Measurements from ENCODE around the gene RGS9. TPM values are rescaled to one million over a fixed set of nuclear protein-coding genes. Genes with fewer than 3 reads are reported as not detected.
"Not testable (repeated sequence)": the region's sequence is repeated elsewhere in the genome, so short reads cannot be mapped to it uniquely, and the experiment has no call there.

The RGS9 gene
- total RNA-seq, 2 donors from 2014 or later, result 4.3 to 4.4 TPM

DNA sequence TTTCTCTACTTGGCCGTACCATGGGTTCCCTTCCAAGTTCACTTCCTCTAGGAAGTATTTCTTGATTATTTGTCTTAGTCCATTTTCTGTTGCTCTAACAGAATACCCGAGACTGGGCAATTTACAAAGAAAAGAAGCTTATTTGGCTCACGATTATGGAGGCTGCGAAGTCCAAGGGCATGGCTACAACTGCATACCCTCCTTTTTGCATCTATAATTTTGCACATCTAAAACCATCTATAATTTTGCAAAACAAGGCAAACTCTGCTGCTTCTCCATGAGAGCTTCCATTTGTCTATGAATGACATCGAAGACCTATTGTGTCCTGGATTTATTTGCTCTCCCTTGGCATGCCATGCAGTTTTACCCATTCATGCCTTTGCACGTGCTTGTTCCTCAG is 27.6 kb upstream of the RGS9 start:
- H3K4me3 ChIP-seq, result no peak overlapping the region
- DNase-seq (no peak), ATAC-seq (no peak)
- H3K27me3 ChIP-seq, result no peaks in the 10 kb centered on the region
- H3K4me1 ChIP-seq, result peaks cover 20% of the 10 kb centered on the region
- no peak overlapping the region for H3K27ac ChIP-seq
- no peaks in the 10 kb centered on the region for H3K36me3 ChIP-seq (replicated peaks in 1 of 2; ENCODE audit: insufficient read depth in 1 of 2, low read depth in 2 of 2)
- WGBS, 2 donors, result 45 to 47% methylated on average over 6 of the region's 6 CpGs
- intact Hi-C loops (cut with DNase I), result no loop called here
- H3K9me3 ChIP-seq, result no peaks in the 10 kb centered on the region
- TF ChIP-seq, protein P1, sequence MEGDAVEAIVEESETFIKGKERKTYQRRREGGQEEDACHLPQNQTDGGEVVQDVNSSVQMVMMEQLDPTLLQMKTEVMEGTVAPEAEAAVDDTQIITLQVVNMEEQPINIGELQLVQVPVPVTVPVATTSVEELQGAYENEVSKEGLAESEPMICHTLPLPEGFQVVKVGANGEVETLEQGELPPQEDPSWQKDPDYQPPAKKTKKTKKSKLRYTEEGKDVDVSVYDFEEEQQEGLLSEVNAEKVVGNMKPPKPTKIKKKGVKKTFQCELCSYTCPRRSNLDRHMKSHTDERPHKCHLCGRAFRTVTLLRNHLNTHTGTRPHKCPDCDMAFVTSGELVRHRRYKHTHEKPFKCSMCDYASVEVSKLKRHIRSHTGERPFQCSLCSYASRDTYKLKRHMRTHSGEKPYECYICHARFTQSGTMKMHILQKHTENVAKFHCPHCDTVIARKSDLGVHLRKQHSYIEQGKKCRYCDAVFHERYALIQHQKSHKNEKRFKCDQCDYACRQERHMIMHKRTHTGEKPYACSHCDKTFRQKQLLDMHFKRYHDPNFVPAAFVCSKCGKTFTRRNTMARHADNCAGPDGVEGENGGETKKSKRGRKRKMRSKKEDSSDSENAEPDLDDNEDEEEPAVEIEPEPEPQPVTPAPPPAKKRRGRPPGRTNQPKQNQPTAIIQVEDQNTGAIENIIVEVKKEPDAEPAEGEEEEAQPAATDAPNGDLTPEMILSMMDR (IDR thresholded peaks at IDR 0.05), result no peak
- TF ChIP-seq POLR2A (IDR thresholded peaks at IDR 0.05), result no peak

DNA sequence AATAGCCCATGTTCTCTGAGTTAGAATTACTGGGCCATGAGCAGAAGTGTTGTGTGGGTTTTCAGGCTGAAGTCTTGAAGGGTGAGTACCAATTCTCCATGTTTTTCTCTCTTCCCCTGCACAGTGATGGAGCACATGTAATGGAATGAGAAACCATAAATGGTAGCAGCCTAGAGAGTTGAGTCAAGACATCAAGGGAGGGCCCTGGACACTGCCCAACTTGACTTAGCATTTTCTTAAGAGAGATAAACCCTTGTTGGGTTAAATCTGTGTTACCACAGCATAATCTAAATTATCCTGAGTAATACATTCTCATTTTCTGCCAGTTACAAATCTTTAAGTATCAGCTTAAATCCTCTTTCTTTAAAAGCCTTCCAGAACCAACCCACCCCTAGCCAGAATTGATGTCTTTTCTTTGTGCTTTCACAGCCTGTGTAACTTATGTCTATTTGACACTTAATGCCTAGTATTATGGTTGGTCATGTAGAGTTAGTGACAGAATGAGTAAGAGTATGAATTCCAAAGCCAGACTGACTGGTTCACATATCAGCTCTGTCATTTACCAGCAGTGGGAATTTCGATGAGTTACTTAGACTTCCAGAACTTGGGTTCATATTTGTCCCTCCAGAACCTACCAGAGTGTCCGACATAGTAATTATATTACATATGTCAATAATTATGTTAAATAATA is 27.0 kb upstream of the RGS9 start:
- intact Hi-C loops (cut with DNase I), result no loop called here
- Histone ChIP-seq H3K4me1 (peaks cover 20% of the 10 kb centered on the region), H3K27ac (no peak overlapping the region), H3K36me3 (replicated peaks in 1 of 2; ENCODE audit: insufficient read depth in 1 of 2, low read depth in 2 of 2) (no peaks in the 10 kb centered on the region), H3K27me3 (no peaks in the 10 kb centered on the region), H3K9me3 (no peaks in the 10 kb centered on the region), H3K4me3 (no peak overlapping the region)
- TF ChIP-seq, protein P1 (IDR thresholded peaks at IDR 0.05), result no peak
- no peak for TF ChIP-seq POLR2A (IDR thresholded peaks at IDR 0.05)
- ATAC-seq (no peak), DNase-seq (no peak)
- 80 to 82% methylated on average over 2 of the region's 2 CpGs for WGBS, 2 donors

DNA sequence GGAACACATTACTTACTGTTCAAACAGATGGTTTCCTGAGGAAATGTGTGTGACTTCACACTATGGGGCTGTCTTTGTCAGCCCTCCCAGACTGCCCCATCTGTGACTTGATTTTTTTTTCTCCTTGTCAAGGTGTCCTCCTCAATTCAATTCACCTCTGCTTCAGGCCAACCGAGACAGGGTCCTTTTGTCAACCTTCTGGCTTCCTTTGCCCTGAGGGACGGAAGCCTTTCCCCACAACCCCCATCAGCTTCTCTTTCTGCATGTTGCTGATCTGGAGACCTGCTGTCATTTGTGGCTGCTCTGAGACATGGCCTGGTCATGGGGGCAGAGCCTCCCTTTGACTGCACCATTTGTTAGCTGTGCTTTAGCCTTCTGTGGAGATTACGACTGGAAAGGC is 21.3 kb upstream of the RGS9 start:
- TF ChIP-seq, protein P1 (IDR thresholded peaks at IDR 0.05), result no peak
- no peak for TF ChIP-seq POLR2A (IDR thresholded peaks at IDR 0.05)
- intact Hi-C loops (cut with DNase I), result no loop called here
- Histone ChIP-seq H3K36me3 (replicated peaks in 1 of 2; ENCODE audit: insufficient read depth in 1 of 2, low read depth in 2 of 2) (no peaks in the 10 kb centered on the region), H3K4me3 (no peak overlapping the region), H3K9me3 (no peaks in the 10 kb centered on the region), H3K4me1 (peaks cover 5% of the 10 kb centered on the region), H3K27me3 (no peaks in the 10 kb centered on the region), H3K27ac (no peak overlapping the region)
- WGBS, 2 donors, result 64 to 75% methylated on average over 3 of the region's 3 CpGs
- ATAC-seq (no peak), DNase-seq (no peak)

DNA sequence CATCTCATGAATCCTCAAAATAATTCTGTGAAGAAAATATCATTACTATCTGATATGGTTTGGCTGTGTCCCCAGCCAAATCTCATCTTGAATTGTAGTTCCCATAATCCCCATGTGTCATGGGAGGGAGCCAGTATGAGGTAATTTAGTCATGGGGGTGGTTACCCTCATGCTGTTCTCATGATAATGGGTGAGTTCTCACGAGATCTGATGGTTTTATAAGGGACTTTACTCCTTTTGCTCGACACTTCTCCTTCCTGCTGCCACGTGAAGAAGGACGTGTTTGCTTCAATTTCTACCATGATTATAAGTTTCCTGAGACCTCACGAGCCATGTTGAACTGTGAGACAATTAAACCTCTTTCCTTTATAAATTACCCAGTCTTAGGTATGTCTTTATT is 20.7 kb upstream of the RGS9 start:
- H3K36me3 ChIP-seq (replicated peaks in 1 of 2; ENCODE audit: insufficient read depth in 1 of 2, low read depth in 2 of 2); H3K4me1 ChIP-seq; DNase-seq; H3K27me3 ChIP-seq; ATAC-seq; intact Hi-C loops (cut with DNase I); H3K4me3 ChIP-seq; H3K27ac ChIP-seq; H3K9me3 ChIP-seq: not testable (repeated sequence)
- WGBS, 2 donors, result 62 to 67% methylated on average over 5 of the region's 5 CpGs

DNA sequence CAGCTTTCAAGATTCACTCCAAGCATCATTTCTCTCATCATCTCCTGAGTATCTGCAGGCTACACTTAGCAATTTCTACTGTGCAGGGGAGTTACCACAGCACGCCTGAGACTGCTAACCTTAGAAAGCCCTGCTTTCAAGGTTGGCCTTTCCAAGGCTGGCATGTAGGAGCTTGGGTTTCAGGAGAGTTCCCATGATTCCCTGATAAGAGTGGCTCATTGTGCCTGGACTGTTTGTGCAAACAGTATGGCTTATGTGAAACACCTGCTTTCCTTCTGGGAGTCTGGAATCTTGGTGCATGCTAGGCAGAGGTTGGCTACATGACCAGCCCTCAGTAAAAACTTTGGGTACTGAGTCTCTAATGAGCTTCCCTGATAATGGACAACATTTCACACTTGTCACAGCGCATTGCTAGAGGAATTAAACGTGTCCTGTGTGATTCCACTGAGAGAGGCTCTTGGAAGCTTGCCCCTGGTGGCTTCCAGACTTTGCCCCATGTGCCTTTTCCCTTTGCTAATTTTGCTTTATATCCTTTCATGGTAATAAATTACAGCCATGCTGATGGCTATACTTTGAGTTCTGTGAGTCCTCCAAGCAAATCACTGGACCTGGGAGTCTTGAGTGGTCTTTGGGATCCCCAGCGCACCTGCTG is 19.7 kb upstream of the RGS9 start:
- ATAC-seq (peak; percentile 66), DNase-seq (peak in 2 of 4 donors; percentile 27 to 30)
- intact Hi-C loops (cut with DNase I), result no loop called here
- Histone ChIP-seq H3K9me3 (no peaks in the 10 kb centered on the region), H3K27me3 (no peaks in the 10 kb centered on the region), H3K27ac (no peak overlapping the region), H3K36me3 (replicated peaks in 1 of 2; ENCODE audit: insufficient read depth in 1 of 2, low read depth in 2 of 2) (no peaks in the 10 kb centered on the region), H3K4me3 (no peak overlapping the region), H3K4me1 (peaks cover 8% of the 10 kb centered on the region)
- 59 to 65% methylated on average over 3 to 4 of the region's 4 CpGs for WGBS, 2 donors
- TF ChIP-seq POLR2A (IDR thresholded peaks at IDR 0.05), result no peak
- TF ChIP-seq, protein P1 (IDR thresholded peaks at IDR 0.05), result no peak

All from body of pancreas (tissue), 4 donors.